NT2/D1 (cell line): Measurements from ENCODE around the gene MKS1.

Experiments used
- SUZ12 ChIP-seq: IDR thresholded peaks from 2 replicates; pipeline ENCODE4 v1.6.1; 2011; ENCODE audit not compliant: insufficient read length, insufficient read depth; ENCODE audit errors: extremely low read depth
- YY1 ChIP-seq: IDR thresholded peaks from 2 replicates; pipeline ENCODE4 v1.6.1; 2011; ENCODE audit not compliant: insufficient read length, insufficient read depth
- ZNF274 ChIP-seq: IDR thresholded peaks from 2 replicates; pipeline ENCODE4 v1.6.1; 2011; ENCODE audit warnings: mild to moderate bottlenecking, low read depth, low read length

DNA sequence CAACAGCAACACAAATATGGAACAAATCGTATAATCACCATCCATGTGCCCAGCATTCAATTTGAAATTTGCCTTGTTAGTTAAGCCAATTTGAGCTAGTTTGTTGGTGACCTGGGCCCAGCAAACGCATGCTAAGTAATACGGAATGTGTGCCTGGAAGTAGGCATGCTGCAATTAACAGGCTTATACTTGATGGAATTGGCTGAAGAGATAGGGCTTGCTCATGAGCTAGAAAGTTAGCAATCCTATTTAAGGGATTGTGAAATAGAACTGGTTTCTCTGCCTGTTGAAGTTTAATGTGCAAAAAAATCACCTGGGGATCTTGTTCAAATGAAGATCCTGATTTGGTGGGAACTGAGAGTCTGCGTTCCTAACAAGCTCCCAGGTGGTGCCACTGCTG lies 10.8 kb upstream of the MKS1 start:
- no peak for TF ChIP-seq YY1
- TF ChIP-seq ZNF274, result no peak
- no peak for TF ChIP-seq SUZ12
